Cardiac septum (tissue), 1 donor: ENCODE measurements around the gene KCNK10. TPM values are rescaled to one million over a fixed set of nuclear protein-coding genes. Genes with fewer than 3 reads are reported as not detected.
"Not testable (repeated sequence)": the region's sequence is repeated elsewhere in the genome, so short reads cannot be mapped to it uniquely, and the experiment has no call there.

Experiments
- DNase-seq: peaks from one replicate; pipeline ENCODE4 v3.0.0-alpha.2; 2020; ENCODE audit warnings: low spot score
- intact Hi-C: fragments of 100-400 bp; cut with DNase I; formaldehyde crosslinking; loops from one replicate; pipeline ENCODE4 v1.14.0; 2022
- total RNA-seq: library from RNA; stranded (reverse); fragmentation: NEBNext Ultra II Directional; extraction: Animal tissue kit (Norgen Biotek cat#: 25700); gene quantifications from one replicate; pipeline ENCODE4 v1.2.1, GENCODE V29; 2021
- donor health status: DM: no; HTN: no; CAD: no.

The KCNK10 gene
- total RNA-seq, 1 donor from 2014 or later, result not detected

- intact Hi-C loops, result no loop called here
- no peak for DNase-seq
These were observed 50.4 kb downstream of the KCNK10 start for GRCh38 chr14:88272390-88273269.

- intact Hi-C loops, result no loop called here
These were observed 51.9 kb downstream of the KCNK10 start for GRCh38 chr14:88271205-88271604.

GRCh38 chr14:88270776-88271175, 52.3 kb downstream of the KCNK10 start:
- no peak for DNase-seq
- intact Hi-C loops, result no loop called here

More at GRCh38 chr14:88271205-88271604, 51.9 kb downstream of the KCNK10 start:
- no peak for DNase-seq

GRCh38 chr14:88269806-88270420, 53.2 kb downstream of the KCNK10 start:
- intact Hi-C loops, result no loop called here
- no peak for DNase-seq

GRCh38 chr14:88266474-88266873, 56.6 kb downstream of the KCNK10 start:
- no peak for DNase-seq
- intact Hi-C loops, result no loop called here

- DNase-seq, result no peak
These were observed 59.0 kb downstream of the KCNK10 start for GRCh38 chr14:88264116-88264515.

GRCh38 chr14:88261302-88261701, 61.8 kb downstream of the KCNK10 start:
- intact Hi-C loops, DNase-seq: not testable (repeated sequence)

More at GRCh38 chr14:88264116-88264515, 59.0 kb downstream of the KCNK10 start:
- intact Hi-C loops, result no loop called here

- no peak for DNase-seq
- intact Hi-C loops, result no loop called here
These were observed 65.0 kb downstream of the KCNK10 start for GRCh38 chr14:88258021-88258420.

GRCh38 chr14:88256997-88257950, 65.8 kb downstream of the KCNK10 start:
- intact Hi-C loops, result no loop called here
- DNase-seq, result no peak

- intact Hi-C loops, result no loop called here
- no peak for DNase-seq
These were observed 67.3 kb downstream of the KCNK10 start for GRCh38 chr14:88255798-88256197.

GRCh38 chr14:88255196-88255595, 67.9 kb downstream of the KCNK10 start:
- no peak for DNase-seq
- intact Hi-C loops, result no loop called here

- no peak for DNase-seq
- intact Hi-C loops, result no loop called here
These were observed 70.6 kb downstream of the KCNK10 start for GRCh38 chr14:88252498-88252897.

GRCh38 chr14:88251650-88252049, 71.4 kb downstream of the KCNK10 start:
- no peak for DNase-seq
- intact Hi-C loops, result no loop called here

- intact Hi-C loops, result no loop called here
- no peak for DNase-seq
These were observed 73.8 kb downstream of the KCNK10 start for GRCh38 chr14:88249266-88249665.

GRCh38 chr14:88248606-88249005, 74.5 kb downstream of the KCNK10 start:
- intact Hi-C loops, result no loop called here
- DNase-seq, result no peak

- intact Hi-C loops, result no loop called here
- DNase-seq, result no peak
These were observed 75.8 kb downstream of the KCNK10 start for GRCh38 chr14:88247228-88247627.

GRCh38 chr14:88245321-88245720, 77.7 kb downstream of the KCNK10 start:
- intact Hi-C loops, result no loop called here
- no peak for DNase-seq

GRCh38 chr14:88243946-88244345, 79.1 kb downstream of the KCNK10 start:
- intact Hi-C loops, result no loop called here
- no peak for DNase-seq

GRCh38 chr14:88242446-88242845, 80.6 kb downstream of the KCNK10 start:
- DNase-seq, result no peak
- intact Hi-C loops, result no loop called here

- intact Hi-C loops, result no loop called here
- no peak for DNase-seq
These were observed 81.3 kb downstream of the KCNK10 start for GRCh38 chr14:88241810-88242209.
